H1 (cell line): ENCODE data around the gene PTPRG. TPM values are rescaled to one million over a fixed set of nuclear protein-coding genes. Genes with fewer than 3 reads are reported as not detected.

Source experiments
- CTCF ChIA-PET: fragments of 300-600 bp; sonication (Branson Sonifier 250); formaldehyde crosslinking; loops from one replicate; lab custom pipeline; 2021; ENCODE audit not compliant: partially characterized antibody; lab: Charles Lee
- POLR2A ChIA-PET: fragments of 300-600 bp; sonication (Branson Sonifier 250); formaldehyde crosslinking; loops from one replicate; lab custom pipeline; 2021; ENCODE audit warnings: inconsistent platforms; ENCODE audit not compliant: partially characterized antibody; lab: Charles Lee
- DNase-seq, 2 experiments: peaks; one replicate each; pipeline versions ENCODE4 v3.0.0 to v3.0.0-alpha.2; 2010 to 2022; ENCODE audit warnings: low spot score in 2 of 2, low read depth in 1 of 2, mixed read lengths in 1 of 2
- FAIRE-seq: peaks from 2 replicates; lab custom pipeline; 2011; peaks lifted over from hg19 to GRCh38; lab: Jason Lieb, UNC
- H2AFZ ChIP-seq: 2 replicates; pipeline ENCODE4 v1.8.1; 2012; ENCODE audit warnings: low read length, inconsistent platforms
- H2AK5ac ChIP-seq: 2 replicates; pipeline ENCODE4 v1.6.1; 2013; ENCODE audit warnings: low read depth, low read length
- H2BK120ac ChIP-seq: replicated peaks from 2 replicates; pipeline ENCODE3; 2013; ENCODE audit warnings: low read depth, low read length, inconsistent platforms
- H2BK12ac ChIP-seq: 2 replicates; pipeline ENCODE4 v1.6.1; 2013; ENCODE audit warnings: low read depth, low read length
- H2BK15ac ChIP-seq: 2 replicates; pipeline ENCODE4 v1.6.1; 2013; ENCODE audit warnings: low read length
- H2BK20ac ChIP-seq: 2 replicates; pipeline ENCODE4 v1.6.1; 2013; ENCODE audit warnings: low read length
- H2BK5ac ChIP-seq: 2 replicates; pipeline ENCODE4 v1.6.1; 2013; ENCODE audit warnings: low read depth, low read length
- H3K14ac ChIP-seq: 2 replicates; pipeline ENCODE4 v1.6.1; 2013; ENCODE audit warnings: inconsistent platforms; ENCODE audit not compliant: insufficient read length
- H3K18ac ChIP-seq: 2 replicates; pipeline ENCODE4 v1.6.1; 2013; ENCODE audit warnings: low read length; ENCODE audit errors: extremely low read depth
- H3K23ac ChIP-seq: 2 replicates; pipeline ENCODE4 v1.6.1; 2013; ENCODE audit warnings: inconsistent platforms; ENCODE audit not compliant: insufficient read length
- H3K23me2 ChIP-seq: 2 replicates; pipeline ENCODE4 v1.6.1; 2013; ENCODE audit warnings: low read depth, low read length
- H3K27ac ChIP-seq: 2 replicates; pipeline ENCODE4 v1.6.1; 2011; ENCODE audit warnings: low read depth, low read length, inconsistent platforms
- H3K27me3 ChIP-seq, 4 experiments: replicated peaks in 1 of 4; 1 replicate in 1 of 4; 2 replicates in 3 of 4; pipeline versions ENCODE4 v1.6.1 to v1.8.1; 2011 to 2013; ENCODE audit warnings: low read length in 3 of 4, mild to moderate bottlenecking in 3 of 4, inconsistent platforms in 2 of 4, mixed read lengths in 2 of 4, moderate library complexity in 1 of 4; ENCODE audit not compliant: control insufficient read depth in 3 of 4, insufficient read depth in 3 of 4; ENCODE audit errors: extremely low read depth in 1 of 4
- H3K36me3 ChIP-seq, 4 experiments: 2 replicates each; pipeline versions ENCODE4 v1.6.1 to v1.8.1; 2011 to 2013; ENCODE audit warnings: mild to moderate bottlenecking in 4 of 4, low read length in 3 of 4, moderate library complexity in 2 of 4, control low read depth in 1 of 4, inconsistent platforms in 1 of 4; ENCODE audit not compliant: insufficient read depth in 4 of 4, control insufficient read depth in 2 of 4
- H3K4ac ChIP-seq: replicated peaks from 2 replicates; pipeline ENCODE3; 2013; ENCODE audit warnings: low read length, low read depth, mixed read lengths, inconsistent platforms; ENCODE audit not compliant: insufficient read length
- H3K4me1 ChIP-seq, 4 experiments: replicated peaks in 1 of 4; 1 replicate in 1 of 4; 2 replicates in 3 of 4; pipeline versions ENCODE4 v1.6.1 to v1.8.1; 2011 to 2013; ENCODE audit warnings: low read length in 3 of 4, inconsistent platforms in 2 of 4, mixed read lengths in 1 of 4; ENCODE audit not compliant: insufficient read depth in 4 of 4, control insufficient read depth in 3 of 4
- H3K4me2 ChIP-seq, 2 experiments: 2 replicates each; pipeline versions ENCODE4 v1.6.1 to v1.8.1; 2011 to 2013; ENCODE audit warnings: low read depth in 2 of 2, low read length in 2 of 2, control low read depth in 1 of 2, inconsistent platforms in 1 of 2, mild to moderate bottlenecking in 1 of 2; ENCODE audit not compliant: insufficient read depth in 1 of 2
- H3K4me3 ChIP-seq, 4 experiments: fragments of 200-600, 300-600 bp in 1 of 4; sonication (generic), shearing (Covaris generic), sonication (Bioruptor Twin) in 1 of 4; 2 replicates each; pipeline versions ENCODE4 v1.5.1 to v1.8.1; 2011 to 2016; ENCODE audit warnings: low read length in 4 of 4, low read depth in 3 of 4, control low read depth in 2 of 4, inconsistent platforms in 2 of 4, mild to moderate bottlenecking in 2 of 4, mixed read lengths in 1 of 4, moderate library complexity in 1 of 4; ENCODE audit not compliant: insufficient read depth in 2 of 4; ENCODE audit errors: extremely low read depth in 1 of 4
- H3K56ac ChIP-seq: replicated peaks from 2 replicates; pipeline ENCODE3; 2013; ENCODE audit warnings: low read depth, mild to moderate bottlenecking, mixed read lengths, low read length, inconsistent platforms; ENCODE audit not compliant: insufficient read length
- H3K79me1 ChIP-seq: 2 replicates; pipeline ENCODE4 v1.6.1; 2013; ENCODE audit warnings: low read depth, low read length, control low read depth
- H3K79me2 ChIP-seq, 2 experiments: 2 replicates each; pipeline versions ENCODE4 v1.6.1 to v1.8.1; 2012 to 2013; ENCODE audit warnings: low read length in 2 of 2, mild to moderate bottlenecking in 2 of 2, inconsistent platforms in 1 of 2; ENCODE audit not compliant: insufficient read depth in 2 of 2, control insufficient read depth in 1 of 2
- H3K9ac ChIP-seq, 4 experiments: replicated peaks in 1 of 4; 1 replicate in 1 of 4; 2 replicates in 3 of 4; pipeline versions ENCODE4 v1.6.1 to v1.8.1; 2011 to 2013; ENCODE audit warnings: low read depth in 3 of 4, low read length in 3 of 4, control low read depth in 2 of 4, mild to moderate bottlenecking in 2 of 4, moderate library complexity in 2 of 4, inconsistent platforms in 1 of 4; ENCODE audit errors: extremely low read depth in 1 of 4
- H3K9me3 ChIP-seq, 2 experiments: 2 replicates each; pipeline versions ENCODE4 v1.6.1 to v1.8.1; 2012 to 2013; ENCODE audit warnings: mild to moderate bottlenecking in 2 of 2, moderate library complexity in 2 of 2, control low read depth in 1 of 2, inconsistent platforms in 1 of 2, low read depth in 1 of 2, low read length in 1 of 2, mixed read lengths in 1 of 2; ENCODE audit not compliant: insufficient read depth in 2 of 2
- H4K20me1 ChIP-seq, 2 experiments: replicated peaks in 1 of 2; 2 replicates each; pipeline versions ENCODE3 to v1.8.1; 2011 to 2013; ENCODE audit warnings: inconsistent platforms in 2 of 2, low read length in 2 of 2, mild to moderate bottlenecking in 1 of 2; ENCODE audit not compliant: insufficient read depth in 2 of 2, control insufficient read depth in 1 of 2
- H4K5ac ChIP-seq: 2 replicates; pipeline ENCODE4 v1.6.1; 2013; ENCODE audit warnings: low read length, low read depth, mixed read lengths, inconsistent platforms; ENCODE audit not compliant: insufficient read length
- H4K8ac ChIP-seq: 2 replicates; pipeline ENCODE4 v1.8.0; 2013; ENCODE audit warnings: mild to moderate bottlenecking, moderate library complexity, low read length, inconsistent platforms; ENCODE audit not compliant: insufficient read depth; ENCODE audit errors: extremely low read depth
- H4K91ac ChIP-seq: replicated peaks from 2 replicates; pipeline ENCODE3; 2013; ENCODE audit warnings: low read length, mixed read lengths, inconsistent platforms; ENCODE audit not compliant: insufficient read length
- ASH2L ChIP-seq: fragments of 200-600, 300-600 bp; sonication (generic); IDR thresholded peaks from one replicate; pipeline ENCODE4 v1.7.1; 2017; ENCODE audit warnings: low read length
- ATF2 ChIP-seq: IDR thresholded peaks from 2 replicates; pipeline ENCODE4 v1.6.1; 2012; ENCODE audit warnings: low read length, inconsistent platforms
- CHD1 ChIP-seq: IDR thresholded peaks from 2 replicates; pipeline ENCODE4 v1.6.1; 2012; ENCODE audit warnings: low read depth, low read length, improper control_type of control experiment
- CTBP2 ChIP-seq: IDR thresholded peaks from 2 replicates; pipeline ENCODE4 v1.7.0; 2011; ENCODE audit warnings: borderline replicate concordance, mild to moderate bottlenecking, moderate library complexity, mixed read lengths, low read length; ENCODE audit not compliant: insufficient read depth, insufficient read length
- CTCF ChIP-seq, 3 experiments: IDR thresholded peaks; 1 replicate in 2 of 3; 2 replicates in 1 of 3; pipeline versions ENCODE4 v1.5.1 to v1.6.1; 2011; ENCODE audit warnings: low read length in 3 of 3, mild to moderate bottlenecking in 3 of 3, inconsistent platforms in 2 of 3, low read depth in 1 of 3, moderate library complexity in 1 of 3; ENCODE audit not compliant: insufficient read depth in 1 of 3; ENCODE audit errors: control extremely low read depth in 1 of 3
- JUND ChIP-seq: IDR thresholded peaks from 2 replicates; pipeline ENCODE4 v1.6.1; 2011; ENCODE audit warnings: mild to moderate bottlenecking, improper control_type of control experiment, low read length
- NRF1 ChIP-seq: IDR thresholded peaks from 2 replicates; pipeline ENCODE4 v1.6.1; 2011; ENCODE audit warnings: mild to moderate bottlenecking, low read depth, low read length, improper control_type of control experiment
- RFX5 ChIP-seq: IDR thresholded peaks from 2 replicates; pipeline ENCODE4 v1.6.1; 2011; ENCODE audit warnings: low read depth, low read length, improper control_type of control experiment, borderline replicate concordance
- SIRT6 ChIP-seq: IDR thresholded peaks from one replicate; pipeline ENCODE4 v1.7.1; 2012; ENCODE audit warnings: low read length, inconsistent platforms
- ZNF274 ChIP-seq: IDR thresholded peaks from 2 replicates; pipeline ENCODE4 v1.7.0; 2012; ENCODE audit warnings: low read length, borderline replicate concordance; ENCODE audit errors: extremely low read depth
- WGBS, 2 experiments: shearing (Covaris generic) in 1 of 2; methylation state at CpG; one replicate each; pipeline versions ENCODE4 v1.1.6 to v1.1.7; 2013 to 2015; ENCODE audit warnings: low lambda C conversion rate in 2 of 2, mixed read lengths in 2 of 2, inconsistent platforms in 1 of 2, low coverage in 1 of 2, missing lambda C conversion rate in 1 of 2; ENCODE audit not compliant: insufficient replicate concordance in 2 of 2, insufficient coverage in 1 of 2, insufficient read length in 1 of 2; ENCODE audit errors: extremely low coverage in 1 of 2, missing lambda C conversion rate in 1 of 2; 5-methylcytosine and 5-hydroxymethylcytosine counted together
- polyA plus RNA-seq, 7 experiments: library from polyadenylated mRNA; depleted of rRNA in 3 of 7; stranded (reverse) in 5 of 7; unstranded in 2 of 7; fragments of >200 nt in 5 of 7; fragments of 200-250 nt in 2 of 7; gene quantifications; 1 replicate in 5 of 7; 2 replicates in 1 of 7; 4 replicates in 1 of 7; pipeline versions ENCODE4 v1.2.1 to v1.2.3, GENCODE V29; 2011 to 2013; ENCODE audit warnings: missing spikeins in 2 of 7, mixed read lengths in 2 of 7
- total RNA-seq: library from RNA; stranded (reverse); fragmentation: NEBNext Ultra II Directional; extraction: Animal tissue kit (Norgen Biotek cat#: 25700); gene quantifications from 2 replicates; pipeline ENCODE4 v1.2.1, GENCODE V29; 2021

PTPRG gene
- total and polyA plus RNA-seq, 2 of the 8 experiments (the other 6 are each of a cell fraction or from before 2014, with no cell fraction given), result 23.3 to 96.2 TPM

- Histone ChIP-seq H2AK5ac (no peak overlapping the region), H3K56ac (no peak overlapping the region), H3K9ac (no peak overlapping the region), H2BK15ac (no peak overlapping the region), H3K79me2 (peaks cover 0 to 76% of the 10 kb centered on the region in 2 experiments; a peak in 2 of 4 replicates), H3K4ac (no peak overlapping the region), H2BK5ac (no peak overlapping the region), H3K23me2 (no peaks in the 10 kb centered on the region), H3K79me1 (no peaks in the 10 kb centered on the region), H4K20me1 (peaks cover 0 to 2% of the 10 kb centered on the region in 2 experiments), H3K4me1 (peaks cover 2 to 14% (median 6%) of the 10 kb centered on the region in 4 experiments; a peak in 6 of 7 replicates), H3K23ac (no peak overlapping the region), H3K9me3 (no peaks in the 10 kb centered on the region), H3K4me2 (no peak overlapping the region), H2BK120ac (no peak overlapping the region), H2BK12ac (no peak overlapping the region), H3K14ac (no peak overlapping the region), H4K91ac (no peak overlapping the region), H2BK20ac (no peak overlapping the region), H3K27me3 (no peaks in the 10 kb centered on the region), H3K36me3 (no peaks in the 10 kb centered on the region), H2AFZ (no peak overlapping the region), H3K18ac (no peak overlapping the region), H3K27ac (no peak overlapping the region), H3K4me3 (no peak overlapping the region), H4K8ac (no peak overlapping the region), H4K5ac (no peak overlapping the region)
- WGBS, 2 experiments, result 93% methylated on average over 2 of the region's 2 CpGs; no CpG with 5 or more reads in 1 of the 2 experiments
- CTCF ChIA-PET, result interaction anchor here (0.9 kb wide), 1 partner anchor 75 kb away, joined by 3 read pairs; no protein-coding TSS in a partner anchor
- FAIRE-seq (no peak), DNase-seq (no peak)
- POLR2A ChIA-PET, result no interaction called here
- TF ChIP-seq JUND (no peak), ASH2L (no peak), ATF2 (no peak), NRF1 (no peak), CTBP2 (no peak), ZNF274 (no peak), CHD1 (no peak), CTCF (IDR thresholded peaks at IDR 0.05; ENCODE audit: control extremely low read depth in 1 of 3, insufficient read depth in 1 of 3, low read depth in 1 of 3, low read length in 3 of 3) (no peak), RFX5 (no peak), SIRT6 (no peak)
These were observed 414.6 kb downstream of the PTPRG start for GRCh38 chr3:61975936-61976335.
